Measurements from ENCODE around the gene ADIPOQ. TPM values are rescaled to one million over a fixed set of nuclear protein-coding genes. Genes with fewer than 3 reads are reported as not detected.
"Not testable (repeated sequence)": the region's sequence is repeated elsewhere in the genome, so short reads cannot be mapped to it uniquely, and the experiment has no call there.

The ADIPOQ gene
- polyA plus RNA-seq, 1 of the 3 experiments (the other 2 are of a cell fraction) = not detected

- Histone ChIP-seq H2AFZ (ENCODE audit: low read depth) (no peak overlapping the region), H3K27ac (ENCODE audit: low read depth in 2 of 2, low read length in 1 of 2) (no peak overlapping the region), H3K9me2 (no peaks in the 10 kb centered on the region), H3K9me3 (no peaks in the 10 kb centered on the region), H4K20me1 (ENCODE audit: insufficient read depth) (no peaks in the 10 kb centered on the region), H3K4me2 (no peak overlapping the region), H3K9ac (no peak overlapping the region), H3K27me3 (ENCODE audit: insufficient read depth) (no peaks in the 10 kb centered on the region), H3K4me3 (ENCODE audit: low read depth in 2 of 2, low read length in 1 of 2) (no peak overlapping the region), H3K4me1 (ENCODE audit: control insufficient read depth in 1 of 2, insufficient read depth in 2 of 2, low read depth in 1 of 2, low read length in 1 of 2) (peaks cover 8 to 12% of the 10 kb centered on the region in 2 experiments; a peak in 3 of 4 replicates), H3K79me2 (ENCODE audit: insufficient read depth) (peaks cover 16% of the 10 kb centered on the region), H3K36me3 (replicated peaks in 1 of 2; ENCODE audit: control insufficient read depth in 1 of 2, insufficient read depth in 2 of 2, low read length in 1 of 2) (peaks cover 29% of the 10 kb centered on the region in 2 experiments), H3F3A (replicated peaks; ENCODE audit: insufficient read depth) (peaks cover 9% of the 10 kb centered on the region)
- POLR2A ChIA-PET = interaction anchor here (1.7 kb wide), 1 partner anchor 19 kb away, joined by 7 read pairs; the partner anchor contains the start of gene EIF4A2
- no peak for TF ChIP-seq CTCF (IDR thresholded peaks at IDR 0.05)
- TF ChIP-seq GABPA (IDR thresholded peaks at IDR 0.05; ENCODE audit: low read depth) = no peak
- TF ChIP-seq CHD2 (IDR thresholded peaks at IDR 0.05; ENCODE audit: low read length, partially characterized antibody) = no peak
- CTCF ChIA-PET = interaction anchor here (0.6 to 1.2 kb wide), 2 partner anchors 18 to 186 kb away, joined by 3 to 4 read pairs; no protein-coding TSS in a partner anchor
- WGBS (ENCODE audit: low lambda C conversion rate) = 79% methylated on average over 3 of the region's 3 CpGs
- no peak for DNase-seq
Measured at GRCh38 chr3:186802701-186803100, 39.8 kb upstream of the ADIPOQ start.

- CTCF ChIA-PET = interaction anchor here (0.6 to 1.2 kb wide), 2 partner anchors 17 to 186 kb away, joined by 3 to 4 read pairs; no protein-coding TSS in a partner anchor
- not testable (repeated sequence) for DNase-seq; H3K9ac ChIP-seq; H3K9me2 ChIP-seq; H4K20me1 ChIP-seq (ENCODE audit: insufficient read depth); H3K27ac ChIP-seq (ENCODE audit: low read depth in 2 of 2, low read length in 1 of 2); H3K9me3 ChIP-seq; H3K4me2 ChIP-seq; H3K4me3 ChIP-seq (ENCODE audit: low read depth in 2 of 2, low read length in 1 of 2); H3F3A ChIP-seq (replicated peaks; ENCODE audit: insufficient read depth); H3K27me3 ChIP-seq (ENCODE audit: insufficient read depth); H2AFZ ChIP-seq (ENCODE audit: low read depth)
- 92% methylated on average over 4 of the region's 4 CpGs for WGBS (ENCODE audit: low lambda C conversion rate)
- Histone ChIP-seq H3K4me1 (ENCODE audit: control insufficient read depth in 1 of 2, insufficient read depth in 2 of 2, low read depth in 1 of 2, low read length in 1 of 2) (peaks cover 8 to 12% of the 10 kb centered on the region in 2 experiments; a peak in 3 of 4 replicates), H3K36me3 (replicated peaks in 1 of 2; ENCODE audit: control insufficient read depth in 1 of 2, insufficient read depth in 2 of 2, low read length in 1 of 2) (peaks cover 21 to 26% of the 10 kb centered on the region in 2 experiments), H3K79me2 (ENCODE audit: insufficient read depth) (peaks cover 16% of the 10 kb centered on the region)
- POLR2A ChIA-PET = interaction anchor here (1.7 kb wide), 1 partner anchor 20 kb away, joined by 7 read pairs; the partner anchor contains the start of gene EIF4A2
Measured at GRCh38 chr3:186803447-186803846, 39.1 kb upstream of the ADIPOQ start.

- DNase-seq = peak; percentile 88
- H4K20me1 ChIP-seq (ENCODE audit: insufficient read depth) = no peaks in the 10 kb centered on the region
- H2AFZ ChIP-seq (ENCODE audit: low read depth) = peak within 1 kb of the TSS; percentile 98
- ChIA-PET CTCF (interaction anchor here (0.9 to 3.2 kb wide), 7 partner anchors 14 to 217 kb away, joined by 3 to 15 read pairs (median 4); no protein-coding TSS in a partner anchor), POLR2A (interaction anchor here (0.6 to 2.5 kb wide), 2 partner anchors 9 to 23 kb away, joined by 3 to 15 read pairs; partner anchors contain the start of gene EIF4A2)
- H3K9me2 ChIP-seq = no peaks in the 10 kb centered on the region
- H3K79me2 ChIP-seq (ENCODE audit: insufficient read depth) = peaks cover 16% of the 10 kb centered on the region
- peak within 1 kb of the TSS; percentile 77 for H3K9ac ChIP-seq
- 1% methylated on average over 29 of the region's 70 CpGs for WGBS (ENCODE audit: low lambda C conversion rate)
- H3K27me3 ChIP-seq (ENCODE audit: insufficient read depth) = no peaks in the 10 kb centered on the region
- H3K4me1 ChIP-seq (ENCODE audit: control insufficient read depth in 1 of 2, insufficient read depth in 2 of 2, low read depth in 1 of 2, low read length in 1 of 2) = peaks cover 8 to 12% of the 10 kb centered on the region in 2 experiments; a peak in 3 of 4 replicates
- peaks cover 4% of the 10 kb centered on the region for H3F3A ChIP-seq (replicated peaks; ENCODE audit: insufficient read depth)
- H3K36me3 ChIP-seq (replicated peaks in 1 of 2; ENCODE audit: control insufficient read depth in 1 of 2, insufficient read depth in 2 of 2, low read length in 1 of 2) = peaks cover 7 to 8% of the 10 kb centered on the region in 2 experiments
- H3K4me2 ChIP-seq = peak within 1 kb of the TSS; percentile 90
- H3K27ac ChIP-seq (ENCODE audit: low read depth in 2 of 2, low read length in 1 of 2) = peak within 1 kb of the TSS; percentile 15 to 86
- H3K9me3 ChIP-seq = no peaks in the 10 kb centered on the region
- H3K4me3 ChIP-seq (ENCODE audit: low read depth in 2 of 2, low read length in 1 of 2) = peak within 1 kb of the TSS; percentile 75 to 89
- peak; percentile 58 for TF ChIP-seq MXI1 (IDR thresholded peaks at IDR 0.05; ENCODE audit: low read depth, low read length)
- TF ChIP-seq ELF1 (IDR thresholded peaks at IDR 0.05) = peak; percentile 44; the same call in 1 of the 2 replicates
- TF ChIP-seq SIN3A (IDR thresholded peaks at IDR 0.05; ENCODE audit: borderline replicate concordance, low read depth, low read length) = peak; percentile 38; the same call in 1 of the 2 replicates
- peak; percentile 68 for TF ChIP-seq CHD2 (IDR thresholded peaks at IDR 0.05; ENCODE audit: low read length, partially characterized antibody)
- TF ChIP-seq USF2 (IDR thresholded peaks at IDR 0.05; ENCODE audit: borderline replicate concordance, low read depth, low read length) = no peak
- TF ChIP-seq JUND (IDR thresholded peaks at IDR 0.05) = no peak
- peak; percentile 88 for TF ChIP-seq POLR2AphosphoS5 (IDR thresholded peaks at IDR 0.05; ENCODE audit: low read depth, low read length)
- peak; percentile 76 for TF ChIP-seq TAF1 (IDR thresholded peaks at IDR 0.05; ENCODE audit: borderline replicate concordance, low read depth, low read length)
- TF ChIP-seq FOXJ3 (CRISPR knock-in tag; IDR thresholded peaks at IDR 0.05) = 0 out of 2 replicates have a peak, but pooled peaks have one; percentile 38
- TF ChIP-seq EZH2phosphoT487 (IDR thresholded peaks at IDR 0.05; ENCODE audit: borderline replicate concordance, low read depth) = no peak
- TF ChIP-seq RCOR1 (IDR thresholded peaks at IDR 0.05; ENCODE audit: low read length) = no peak
Measured at GRCh38 chr3:186806089-186807055, 36.1 kb upstream of the ADIPOQ start, which contains the start of gene RFC4. Gene RFC4 (minus strand): TSS chr3:186806482. CDS start chr3:186804713, 1,769 bp downstream.
